Lower lobe of right lung (tissue), 2 donors: ENCODE data around the gene CEMIP. TPM values are rescaled to one million over a fixed set of nuclear protein-coding genes. Genes with fewer than 3 reads are reported as not detected.

Source experiments
- ATAC-seq, 2 donors: fragments of 200-7000 bp; cut with Tn5 transposase; one replicate each; pipeline ENCODE4 v1.9.1; 2020 to 2022; ENCODE audit warnings: mild to moderate bottlenecking in 2 of 2, moderate library complexity in 2 of 2
- DNase-seq: peaks from one replicate; pipeline ENCODE4 v3.0.0-alpha.2; 2020
- H3K27ac ChIP-seq: fragments of 200-600 bp; one replicate; pipeline ENCODE4 v1.8.0; 2022
- H3K27me3 ChIP-seq: fragments of 200-600 bp; one replicate; pipeline ENCODE4 v1.8.0; 2022; ENCODE audit warnings: low read depth
- H3K36me3 ChIP-seq: fragments of 200-600 bp; one replicate; pipeline ENCODE4 v1.8.0; 2022; ENCODE audit warnings: mild to moderate bottlenecking
- H3K4me1 ChIP-seq: fragments of 200-600 bp; one replicate; pipeline ENCODE4 v1.8.0; 2022
- H3K4me3 ChIP-seq: fragments of 200-600 bp; one replicate; pipeline ENCODE4 v1.8.0; 2022; ENCODE audit warnings: mild to moderate bottlenecking
- H3K9me3 ChIP-seq: fragments of 200-600 bp; one replicate; pipeline ENCODE4 v1.8.0; 2022
- CTCF ChIP-seq: fragments of 200-600 bp; IDR thresholded peaks from one replicate; pipeline ENCODE4 v1.8.0; 2022; ENCODE audit warnings: antibody characterized with exemption, mild to moderate bottlenecking
- intact Hi-C: fragments of 100-400 bp; cut with DNase I; formaldehyde crosslinking; loops from one replicate; pipeline ENCODE4 v1.11.0; 2022
- total RNA-seq: library from RNA; stranded (reverse); fragmentation: NEBNext Ultra II Directional; extraction: Animal tissue kit (Norgen Biotek cat#: 25700); gene quantifications from one replicate; pipeline ENCODE4 v1.2.1, GENCODE V29; 2021
- donor health status: DM: no; HTN: yes; CAD: no; lungs with severe emphysema.

CEMIP gene
- total RNA-seq, 1 donor from 2014 or later: 7.3 TPM

- H3K4me1 ChIP-seq: peaks cover 40% of the 10 kb centered on the region
- H3K27ac ChIP-seq: peak overlapping the region; percentile 50
- H3K27me3 ChIP-seq: no peaks in the 10 kb centered on the region
- no peak overlapping the region for H3K4me3 ChIP-seq
- TF ChIP-seq CTCF: no peak
- H3K36me3 ChIP-seq: no peaks in the 10 kb centered on the region
- intact Hi-C loops: no loop called here
- H3K9me3 ChIP-seq: no peaks in the 10 kb centered on the region
- DNase-seq: no peak
- ATAC-seq: peak; percentile 82
These were observed 35.9 kb upstream of the CEMIP start for GRCh38 chr15:80743189-80743833.

GRCh38 chr15:80744415-80744814, 34.8 kb upstream of the CEMIP start:
- Histone ChIP-seq H3K4me1 (peaks cover 40% of the 10 kb centered on the region), H3K9me3 (no peaks in the 10 kb centered on the region), H3K36me3 (no peaks in the 10 kb centered on the region), H3K27me3 (no peaks in the 10 kb centered on the region), H3K4me3 (no peak overlapping the region), H3K27ac (peak overlapping the region; percentile 44)
- DNase-seq (no peak), ATAC-seq (no peak)
- intact Hi-C loops: no loop called here
- no peak for TF ChIP-seq CTCF

- Histone ChIP-seq H3K4me1 (peaks cover 40% of the 10 kb centered on the region), H3K36me3 (no peaks in the 10 kb centered on the region), H3K9me3 (no peaks in the 10 kb centered on the region), H3K27ac (peak overlapping the region; percentile 44), H3K4me3 (no peak overlapping the region), H3K27me3 (no peaks in the 10 kb centered on the region)
- no peak for TF ChIP-seq CTCF
- DNase-seq (no peak), ATAC-seq (no peak)
- intact Hi-C loops: no loop called here
These were observed 34.3 kb upstream of the CEMIP start for GRCh38 chr15:80744826-80745225.

- peaks cover 10% of the 10 kb centered on the region for H3K36me3 ChIP-seq
- no peak for DNase-seq
- H3K4me1 ChIP-seq: peaks cover 40% of the 10 kb centered on the region
- H3K27ac ChIP-seq: no peak overlapping the region
- no peak for TF ChIP-seq CTCF
- H3K4me3 ChIP-seq: no peak overlapping the region
- intact Hi-C loops: no loop called here
- ATAC-seq: no peak
- H3K27me3 ChIP-seq: no peaks in the 10 kb centered on the region
- no peaks in the 10 kb centered on the region for H3K9me3 ChIP-seq
These were observed 33.3 kb upstream of the CEMIP start for GRCh38 chr15:80745888-80746287.

GRCh38 chr15:80747317-80748053, 31.7 kb upstream of the CEMIP start:
- Histone ChIP-seq H3K9me3 (no peaks in the 10 kb centered on the region), H3K4me3 (no peak overlapping the region), H3K27me3 (no peaks in the 10 kb centered on the region), H3K4me1 (peaks cover 30% of the 10 kb centered on the region), H3K36me3 (peaks cover 13% of the 10 kb centered on the region), H3K27ac (peak overlapping the region; percentile 25)
- DNase-seq (no peak), ATAC-seq (no peak)
- intact Hi-C loops: no loop called here
- TF ChIP-seq CTCF: no peak
